ENCODE data around the gene RAB7B.
A peak's percentile ranks its signal among the peaks of the same experiment; 100 is the strongest.
"Not testable (repeated sequence)": the region's sequence is repeated elsewhere in the genome, so short reads cannot be mapped to it uniquely, and the experiment has no call there.

Gene RAB7B, protein sequence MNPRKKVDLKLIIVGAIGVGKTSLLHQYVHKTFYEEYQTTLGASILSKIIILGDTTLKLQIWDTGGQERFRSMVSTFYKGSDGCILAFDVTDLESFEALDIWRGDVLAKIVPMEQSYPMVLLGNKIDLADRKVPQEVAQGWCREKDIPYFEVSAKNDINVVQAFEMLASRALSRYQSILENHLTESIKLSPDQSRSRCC

DNA sequence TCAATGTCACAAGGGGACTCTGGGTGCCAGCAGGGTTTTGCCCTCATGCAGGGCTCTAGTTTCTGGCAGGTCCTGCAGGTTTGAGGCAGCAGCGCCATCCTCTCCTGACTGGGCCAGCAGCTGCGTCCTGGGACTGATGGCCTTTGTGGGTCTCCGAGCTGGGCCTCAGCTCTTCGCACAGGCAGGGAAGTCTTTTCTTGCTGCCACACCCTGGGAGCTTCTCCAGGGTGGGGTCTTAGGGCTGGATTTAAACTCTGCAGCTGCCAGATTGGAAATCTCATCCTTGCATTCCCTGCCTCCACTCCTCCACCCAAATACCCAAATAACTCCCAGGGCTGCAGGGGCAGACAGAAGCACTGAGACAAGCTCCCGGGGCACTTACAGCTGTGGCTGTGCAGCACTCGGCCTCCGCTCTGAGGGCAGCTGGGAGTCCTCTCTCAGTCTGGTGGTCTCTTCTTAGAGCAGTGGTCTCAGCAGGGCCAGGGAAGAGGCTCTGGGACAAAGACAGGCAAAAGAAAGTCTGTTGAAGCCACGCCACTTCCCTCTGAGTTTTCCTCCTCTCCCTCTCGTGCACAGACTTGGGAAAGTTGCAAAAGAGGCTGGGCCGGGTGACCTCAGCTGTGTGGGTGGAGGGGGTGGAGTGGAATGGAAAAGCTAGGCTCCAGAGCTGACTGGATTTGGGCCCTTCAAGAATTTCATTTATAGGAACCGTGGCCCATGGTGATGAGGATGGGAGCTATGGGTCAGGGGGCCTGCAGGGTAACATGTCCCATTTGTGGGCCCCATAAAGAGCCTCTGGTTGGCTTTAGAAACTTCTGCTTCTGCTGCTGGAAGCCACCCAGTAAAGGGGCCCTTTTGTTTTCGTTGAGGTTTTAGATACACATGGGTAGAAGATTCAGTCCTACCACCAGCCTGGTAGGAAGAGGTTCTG, at the start of gene RAB7B:
TSS of gene RAB7B (minus strand) at position 525 of the 931 bp plus-strand sequence. CDS start 9,260 bp downstream, outside the sequence.
- H3K4me3 ChIP-seq (ENCODE audit: low read depth, low read length) = peak within 1 kb of the TSS; percentile 21
- in situ Hi-C loops (cut with HindIII; ENCODE audit: low sequenced_read_pairs) = no loop called here
- TF ChIP-seq, protein P1, sequence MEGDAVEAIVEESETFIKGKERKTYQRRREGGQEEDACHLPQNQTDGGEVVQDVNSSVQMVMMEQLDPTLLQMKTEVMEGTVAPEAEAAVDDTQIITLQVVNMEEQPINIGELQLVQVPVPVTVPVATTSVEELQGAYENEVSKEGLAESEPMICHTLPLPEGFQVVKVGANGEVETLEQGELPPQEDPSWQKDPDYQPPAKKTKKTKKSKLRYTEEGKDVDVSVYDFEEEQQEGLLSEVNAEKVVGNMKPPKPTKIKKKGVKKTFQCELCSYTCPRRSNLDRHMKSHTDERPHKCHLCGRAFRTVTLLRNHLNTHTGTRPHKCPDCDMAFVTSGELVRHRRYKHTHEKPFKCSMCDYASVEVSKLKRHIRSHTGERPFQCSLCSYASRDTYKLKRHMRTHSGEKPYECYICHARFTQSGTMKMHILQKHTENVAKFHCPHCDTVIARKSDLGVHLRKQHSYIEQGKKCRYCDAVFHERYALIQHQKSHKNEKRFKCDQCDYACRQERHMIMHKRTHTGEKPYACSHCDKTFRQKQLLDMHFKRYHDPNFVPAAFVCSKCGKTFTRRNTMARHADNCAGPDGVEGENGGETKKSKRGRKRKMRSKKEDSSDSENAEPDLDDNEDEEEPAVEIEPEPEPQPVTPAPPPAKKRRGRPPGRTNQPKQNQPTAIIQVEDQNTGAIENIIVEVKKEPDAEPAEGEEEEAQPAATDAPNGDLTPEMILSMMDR (IDR thresholded peaks at IDR 0.05; ENCODE audit: low read depth, low read length, missing control alignments) = no peak
- DNase-seq (ENCODE audit: low read depth) = no peak

DNA sequence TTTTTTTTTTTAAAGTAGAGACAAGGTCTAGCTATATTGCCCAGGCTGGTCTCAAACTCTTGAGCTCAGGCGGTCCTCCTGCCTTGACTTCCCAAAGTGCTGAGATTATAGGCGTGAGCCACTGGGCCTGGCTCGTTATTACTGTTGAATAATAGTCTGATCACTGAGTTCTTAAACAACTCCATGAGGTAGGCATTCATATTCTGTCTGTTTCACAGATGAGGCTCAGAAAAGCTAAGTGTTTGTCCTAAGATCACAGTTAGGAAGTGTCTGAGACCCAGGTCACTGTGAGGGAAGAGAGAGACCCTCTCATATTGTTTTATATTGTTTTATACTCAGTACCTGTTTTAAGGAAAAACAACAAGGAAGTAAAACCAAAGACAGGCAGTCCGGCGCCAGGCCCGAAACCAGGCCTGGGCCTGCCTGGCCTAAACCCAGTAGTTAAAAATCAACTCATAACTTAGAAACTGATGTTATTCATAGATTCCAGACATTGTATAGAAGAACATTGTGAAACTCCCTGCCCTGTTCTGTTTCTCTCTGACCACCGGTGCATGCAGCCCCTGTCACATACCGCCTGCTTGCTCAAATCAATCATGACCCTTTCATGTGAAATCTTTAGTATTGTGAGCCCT, 49.2 kb upstream of the RAB7B start:
- H3K4me3 ChIP-seq (ENCODE audit: low read depth, low read length); DNase-seq (ENCODE audit: low read depth); in situ Hi-C loops (cut with HindIII; ENCODE audit: low sequenced_read_pairs): not testable (repeated sequence)

DNA sequence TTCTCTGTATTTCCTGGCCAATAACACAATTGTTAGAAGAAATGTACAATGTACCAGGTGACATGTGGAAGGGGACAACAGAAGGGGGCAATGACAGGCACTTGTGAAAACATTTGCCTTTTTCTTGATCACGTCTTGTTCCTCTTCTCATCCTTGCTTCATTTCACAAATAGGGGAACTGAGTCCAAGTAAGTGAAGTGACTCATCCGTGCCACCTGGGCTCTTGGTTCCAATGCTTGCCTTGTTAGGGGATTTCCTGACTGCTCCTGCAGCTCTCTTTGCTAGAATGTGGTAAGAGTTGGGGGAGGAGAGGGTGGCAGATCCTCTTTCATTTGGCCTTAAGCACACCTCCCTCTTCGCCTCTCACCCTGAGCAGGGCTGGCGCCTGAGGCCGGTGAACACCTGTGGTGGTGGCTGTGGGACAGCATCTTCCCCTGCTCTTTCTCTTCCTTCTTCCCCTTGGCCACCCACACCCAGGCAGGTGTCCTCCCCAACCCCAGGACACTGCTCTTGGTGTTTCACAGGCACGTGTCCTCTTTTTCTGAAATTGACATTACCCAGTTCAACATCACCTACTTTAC, 47.5 kb upstream of the RAB7B start:
- TF ChIP-seq, protein P1 (IDR thresholded peaks at IDR 0.05; ENCODE audit: low read depth, low read length, missing control alignments) = no peak
- no peak for DNase-seq (ENCODE audit: low read depth)
- no peak overlapping the region for H3K4me3 ChIP-seq (ENCODE audit: low read depth, low read length)
- in situ Hi-C loops (cut with HindIII; ENCODE audit: low sequenced_read_pairs) = no loop called here

DNA sequence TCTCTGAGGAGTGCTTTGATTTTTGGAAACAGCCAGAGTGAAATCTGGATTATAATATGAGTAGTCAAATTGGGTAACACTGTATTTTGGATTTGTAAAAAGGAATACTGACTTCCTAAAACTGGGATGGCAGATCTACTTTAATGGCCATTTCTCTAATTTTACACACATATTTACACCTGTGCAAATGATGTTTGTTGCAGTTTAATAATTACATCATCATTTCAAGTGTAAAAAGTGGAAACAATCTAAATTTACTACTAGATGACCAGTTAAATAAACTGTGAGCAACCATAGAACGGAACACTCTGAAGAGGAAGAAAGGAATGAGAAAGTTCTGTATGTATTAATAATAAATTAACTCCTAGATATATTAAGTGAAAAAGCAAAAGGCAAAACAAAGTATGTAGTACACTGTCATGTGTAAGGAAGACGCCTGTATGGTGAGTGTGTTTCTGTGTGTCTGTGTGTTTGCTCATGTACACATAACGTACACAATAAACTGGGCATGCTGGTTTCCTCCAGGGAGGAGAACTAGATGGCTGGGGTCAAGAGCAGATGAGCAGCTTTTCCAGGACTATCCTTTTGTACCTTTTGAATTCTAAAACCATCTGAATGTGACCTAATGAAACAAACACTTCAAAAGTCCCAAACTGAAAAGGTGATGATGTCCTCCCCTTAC, 46.9 kb upstream of the RAB7B start:
- no peak for DNase-seq (ENCODE audit: low read depth)
- H3K4me3 ChIP-seq (ENCODE audit: low read depth, low read length) = no peak overlapping the region
- in situ Hi-C loops (cut with HindIII; ENCODE audit: low sequenced_read_pairs) = no loop called here
- TF ChIP-seq, protein P1 (IDR thresholded peaks at IDR 0.05; ENCODE audit: low read depth, low read length, missing control alignments) = no peak

DNA sequence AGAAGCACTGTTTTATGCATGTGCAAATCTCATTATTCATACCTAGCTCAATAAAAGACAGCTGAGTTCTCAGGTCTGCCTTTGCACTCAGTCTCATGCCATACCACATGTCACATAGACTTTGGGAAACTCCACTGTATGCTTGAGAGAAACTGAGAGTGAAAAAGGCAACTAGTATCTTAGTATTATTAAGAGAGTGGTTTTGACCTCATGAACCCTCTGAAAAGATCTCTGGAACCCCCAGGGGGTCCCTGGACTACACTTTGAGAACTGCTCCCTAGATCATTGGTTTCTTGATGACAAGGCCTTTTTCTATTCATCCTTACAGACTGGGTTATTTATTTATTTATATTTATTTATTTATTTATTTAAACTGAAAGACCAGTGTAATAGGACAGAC, 46.1 kb upstream of the RAB7B start:
- H3K4me3 ChIP-seq (ENCODE audit: low read depth, low read length) = no peak overlapping the region
- TF ChIP-seq, protein P1 (IDR thresholded peaks at IDR 0.05; ENCODE audit: low read depth, low read length, missing control alignments) = no peak
- in situ Hi-C loops (cut with HindIII; ENCODE audit: low sequenced_read_pairs) = no loop called here
- no peak for DNase-seq (ENCODE audit: low read depth)

DNA sequence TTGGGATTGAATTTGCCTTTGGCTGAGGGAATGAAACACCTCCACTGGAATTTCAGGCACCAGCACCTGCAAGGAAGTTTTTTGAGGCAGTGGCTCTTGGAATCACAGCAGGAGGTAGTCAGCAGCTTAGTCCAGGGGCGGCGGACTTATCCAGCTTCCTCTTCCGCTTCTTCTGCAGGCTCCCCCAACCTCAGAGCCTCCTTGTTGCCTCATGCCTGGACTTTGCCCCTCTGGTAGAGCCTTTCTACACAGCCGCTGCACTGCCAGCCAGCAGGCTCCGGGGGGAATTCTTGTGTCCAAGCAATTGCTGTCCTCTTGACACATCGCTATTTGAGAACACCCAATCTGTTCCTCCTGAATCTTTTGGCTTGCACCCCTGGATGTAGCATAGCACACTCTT, 45.4 kb upstream of the RAB7B start:
- DNase-seq (ENCODE audit: low read depth) = no peak
- TF ChIP-seq, protein P1 (IDR thresholded peaks at IDR 0.05; ENCODE audit: low read depth, low read length, missing control alignments) = no peak
- in situ Hi-C loops (cut with HindIII; ENCODE audit: low sequenced_read_pairs) = no loop called here
- no peak overlapping the region for H3K4me3 ChIP-seq (ENCODE audit: low read depth, low read length)
